GM19455 (cell line): ENCODE data around the gene TAS2R40.
"Not testable (repeated sequence)": the region's sequence is repeated elsewhere in the genome, so short reads cannot be mapped to it uniquely, and the experiment has no call there.

Source experiments
- ATAC-seq: cut with Tn5 transposase; IDR thresholded peaks from one replicate; pipeline ENCODE4 v1.9.1; 2021; ENCODE audit not compliant: unreplicated experiment

TAS2R40 gene

DNA sequence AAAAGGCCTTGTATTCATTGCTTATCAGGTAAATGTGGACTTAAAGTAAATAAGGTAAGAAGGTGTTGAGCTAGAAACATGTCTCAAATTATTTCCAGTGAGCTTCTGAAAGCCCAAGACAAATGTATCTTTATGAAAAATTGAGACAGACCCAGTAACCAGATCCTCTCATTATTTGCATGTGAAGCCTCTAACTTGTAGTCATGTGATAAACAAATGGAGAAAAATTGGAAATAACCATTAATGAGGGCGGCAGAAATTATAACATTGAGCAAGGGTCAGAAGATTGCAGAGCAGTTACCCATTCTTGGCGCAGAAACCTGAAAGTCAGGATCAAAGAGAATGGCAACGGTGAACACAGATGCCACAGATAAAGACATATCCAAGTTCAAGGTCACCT, at the start of gene TAS2R40:
Gene TAS2R40 (plus strand): TSS at position 301 of the 400 bp plus-strand sequence. CDS start 42 bp downstream, at position 343.
- no peak for ATAC-seq

DNA sequence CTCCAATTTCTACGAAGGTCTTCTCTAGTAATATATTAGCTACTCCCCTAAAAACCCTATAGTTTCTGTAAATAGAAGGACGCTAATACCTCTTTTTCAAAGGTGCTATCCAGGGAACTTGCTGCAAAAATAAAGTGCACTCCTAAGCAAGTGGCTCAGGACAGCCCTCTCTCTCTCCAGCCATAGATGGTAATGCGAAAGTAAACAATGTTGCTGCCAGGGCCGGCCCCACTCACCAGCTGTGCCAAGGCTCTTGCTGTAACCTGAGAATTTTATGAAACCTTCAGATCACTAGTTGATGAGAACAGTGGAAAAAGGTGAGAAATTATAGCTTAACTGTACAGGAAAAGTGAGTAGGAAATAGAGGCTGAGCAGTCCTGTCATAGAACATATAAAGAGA, 49.5 kb upstream of the TAS2R40 start:
- ATAC-seq: no peak

DNA sequence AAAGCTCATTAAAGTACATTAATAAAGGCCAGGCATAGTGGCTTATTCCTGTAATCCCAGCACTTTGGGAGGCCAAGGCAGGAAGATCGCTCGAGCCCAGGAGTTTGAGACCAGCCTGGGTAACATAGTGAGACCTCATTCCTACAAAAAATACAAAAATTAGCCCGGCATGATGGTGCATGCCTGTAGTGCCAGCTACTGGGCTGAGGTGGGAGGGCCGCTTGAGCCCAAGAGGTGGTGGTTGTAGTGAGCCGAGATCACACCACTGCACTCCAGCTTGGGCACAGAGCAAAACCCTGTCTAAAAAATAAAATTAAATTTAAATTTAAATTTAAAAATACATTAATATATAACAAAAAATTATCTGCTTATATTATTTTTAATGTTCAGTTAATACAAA, 45.7 kb upstream of the TAS2R40 start:
- no peak for ATAC-seq

GRCh38 chr7:143177374-143178119, 44.3 kb upstream of the TAS2R40 start:
- ATAC-seq: no peak

DNA sequence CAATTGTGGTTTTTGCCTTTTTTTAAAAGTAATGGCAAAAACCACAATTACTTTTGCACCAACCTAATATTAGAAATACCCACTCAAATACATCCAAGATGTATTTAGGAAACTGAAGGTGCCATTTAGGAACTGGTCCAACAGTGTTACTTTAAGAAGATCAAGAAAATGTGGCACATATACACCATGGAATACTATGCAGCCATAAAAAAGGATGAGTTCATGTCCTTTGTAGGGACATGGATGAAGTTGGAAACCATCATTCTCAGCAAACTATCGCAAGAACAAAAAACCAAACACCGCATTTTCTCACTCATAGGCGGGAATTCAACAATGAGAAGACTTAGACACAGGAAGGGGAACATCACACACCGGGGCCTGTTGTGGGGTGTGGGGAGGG, 41.1 kb upstream of the TAS2R40 start:
- ATAC-seq: not testable (repeated sequence)

DNA sequence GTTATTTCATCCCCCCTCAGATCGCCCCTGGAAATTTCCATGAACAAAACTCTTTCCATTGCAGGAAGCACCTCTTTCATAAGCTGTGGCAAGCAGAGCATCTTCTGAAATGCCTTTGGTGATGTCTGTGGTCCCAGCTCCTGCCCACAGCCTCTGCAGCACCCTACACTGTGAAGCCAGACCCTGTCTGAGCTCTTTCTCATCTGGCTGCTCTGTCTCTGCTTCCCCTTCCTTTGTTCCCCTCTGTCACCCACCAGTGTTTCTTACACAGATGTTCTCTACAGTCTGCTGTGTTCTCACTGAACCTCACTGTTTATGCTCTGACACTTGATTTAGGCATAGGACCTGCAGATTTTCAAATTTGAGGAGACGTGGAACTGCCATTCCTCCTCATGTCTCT, 40.5 kb upstream of the TAS2R40 start:
- no peak for ATAC-seq

GRCh38 chr7:143183024-143183423, 38.8 kb upstream of the TAS2R40 start, which contains the start of gene TAS2R39:
Gene TAS2R39, plus strand, starts transcription at chr7:143183419. Its CDS starts 0 bp downstream, at chr7:143183419.
- no peak for ATAC-seq

- no peak for ATAC-seq
Measured at GRCh38 chr7:143185551-143185950, 36.3 kb upstream of the TAS2R40 start.

DNA sequence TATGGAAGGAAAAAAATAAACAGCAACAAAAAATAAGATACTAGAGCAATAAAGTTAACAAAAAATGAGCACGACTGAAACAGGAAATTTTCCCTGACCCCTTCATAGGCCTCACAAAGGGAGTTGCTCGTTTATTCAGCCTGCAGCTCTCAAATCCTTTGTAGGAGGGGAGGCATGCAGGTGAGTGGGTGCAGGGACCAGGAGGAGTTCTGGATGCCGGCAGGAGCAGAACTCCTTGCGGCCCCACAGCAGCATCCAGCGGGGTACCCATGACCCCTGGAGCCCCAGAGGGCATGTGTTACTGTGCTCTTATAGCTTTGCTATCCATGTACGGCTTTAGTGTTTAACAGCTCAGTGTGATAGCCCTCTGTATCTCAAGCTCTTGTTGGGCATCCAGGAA, 32.8 kb upstream of the TAS2R40 start:
- ATAC-seq: no peak

GRCh38 chr7:143193880-143194279, 28.0 kb upstream of the TAS2R40 start:
- ATAC-seq: no peak

DNA sequence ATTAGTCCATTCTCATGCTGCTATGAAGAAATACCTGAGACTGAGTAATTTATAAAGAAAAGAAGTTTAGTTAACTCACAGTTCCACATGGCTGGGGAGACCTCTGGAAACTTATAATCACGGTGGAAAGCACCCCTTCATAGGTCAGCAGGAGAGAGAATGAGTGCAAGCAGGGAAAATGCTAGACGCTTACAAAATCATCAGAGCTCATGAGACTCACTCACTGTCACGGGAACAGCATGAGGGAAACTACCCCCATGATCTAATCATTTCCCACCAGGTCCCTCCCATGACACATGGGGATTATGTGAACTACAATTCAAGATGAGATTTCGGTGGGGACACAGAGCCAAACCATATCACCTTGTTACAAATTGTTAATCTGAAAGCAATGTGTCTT, 22.8 kb upstream of the TAS2R40 start:
- ATAC-seq: no peak

GRCh38 chr7:143202161-143202560, 19.7 kb upstream of the TAS2R40 start:
- ATAC-seq: no peak

- ATAC-seq: no peak
Measured at GRCh38 chr7:143203386-143203785, 18.5 kb upstream of the TAS2R40 start.

- ATAC-seq: peak; percentile 65
Measured at GRCh38 chr7:143205560-143206293, 16.1 kb upstream of the TAS2R40 start.

- ATAC-seq: no peak
Measured at GRCh38 chr7:143210541-143210940, 11.3 kb upstream of the TAS2R40 start.

DNA sequence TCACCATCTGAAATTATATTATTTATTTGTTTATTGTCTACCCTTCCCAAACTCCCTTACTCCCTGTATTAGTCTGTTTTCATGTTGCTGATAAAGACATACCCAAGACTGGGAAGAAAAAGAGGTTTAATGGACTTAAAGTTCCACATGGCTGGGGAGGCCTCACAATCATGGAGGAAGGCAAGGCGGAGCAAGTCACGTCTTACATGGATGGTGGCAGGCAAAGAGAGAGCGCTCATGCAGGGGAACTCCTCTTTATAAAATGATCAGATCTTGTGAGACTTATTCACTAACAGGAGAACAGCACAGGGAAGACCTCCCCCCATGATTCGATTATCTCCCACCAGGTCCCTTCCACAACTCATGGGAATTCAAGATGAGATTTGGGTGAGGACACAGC, 8.4 kb upstream of the TAS2R40 start:
- not testable (repeated sequence) for ATAC-seq

GRCh38 chr7:143214789-143215679, 6.8 kb upstream of the TAS2R40 start:
- peak; percentile 96 for ATAC-seq

DNA sequence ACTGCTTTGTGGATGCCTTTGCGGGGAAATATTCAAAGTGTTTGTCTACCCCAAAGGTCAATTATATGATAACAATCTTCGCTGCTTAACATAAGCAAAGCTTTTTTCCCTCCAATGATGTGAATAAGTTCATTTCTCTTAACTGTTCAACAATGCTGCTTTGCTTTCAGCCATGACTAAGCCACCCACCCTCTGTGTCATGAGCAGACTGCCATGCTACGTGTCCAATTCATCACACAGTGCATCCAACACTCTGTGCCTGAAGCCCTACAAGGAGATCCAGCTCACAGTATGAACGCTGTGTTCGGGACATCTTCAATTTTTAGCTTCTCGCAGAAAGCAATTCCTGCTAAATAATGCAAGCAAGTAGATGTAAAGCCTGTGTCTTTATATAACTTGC, 5.7 kb upstream of the TAS2R40 start:
- no peak for ATAC-seq

DNA sequence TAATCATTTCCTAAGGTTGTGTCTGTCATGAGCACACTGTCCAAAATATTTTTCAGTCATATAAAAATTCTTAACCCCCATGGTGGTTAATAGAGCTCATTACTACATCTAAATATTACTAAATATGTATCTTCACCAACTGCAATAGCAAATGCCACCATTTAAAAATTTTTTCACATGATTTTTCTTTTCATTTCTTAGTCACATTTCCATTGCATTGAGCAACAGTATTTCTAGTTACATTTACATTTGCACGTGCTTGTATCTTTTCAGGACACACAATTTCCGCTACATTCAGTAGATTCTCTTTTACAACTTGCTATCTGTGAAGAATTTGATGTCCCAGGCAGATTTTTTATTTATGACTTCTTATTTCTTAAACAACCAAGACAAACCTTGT, 5.2 kb upstream of the TAS2R40 start:
- no peak for ATAC-seq

DNA sequence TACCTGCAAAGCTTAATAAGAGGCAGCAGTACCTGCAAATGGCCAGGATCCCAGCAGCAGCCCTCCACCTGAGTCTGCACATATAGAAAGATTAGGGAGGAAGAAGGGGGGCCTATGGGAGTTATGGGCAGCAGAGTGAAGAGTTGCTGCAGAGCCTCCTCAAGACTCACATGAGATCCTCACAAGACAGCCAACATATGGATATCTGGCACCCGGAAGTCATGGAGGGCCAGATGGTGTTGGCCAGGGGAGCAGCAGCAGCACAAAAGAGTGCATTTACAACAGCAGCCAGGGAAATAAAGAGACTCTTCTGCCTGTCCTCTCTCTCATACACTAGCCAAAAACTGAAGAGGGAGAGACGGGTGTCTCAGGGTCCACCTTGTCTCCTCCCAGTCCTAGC, 4.0 kb upstream of the TAS2R40 start:
- no peak for ATAC-seq

DNA sequence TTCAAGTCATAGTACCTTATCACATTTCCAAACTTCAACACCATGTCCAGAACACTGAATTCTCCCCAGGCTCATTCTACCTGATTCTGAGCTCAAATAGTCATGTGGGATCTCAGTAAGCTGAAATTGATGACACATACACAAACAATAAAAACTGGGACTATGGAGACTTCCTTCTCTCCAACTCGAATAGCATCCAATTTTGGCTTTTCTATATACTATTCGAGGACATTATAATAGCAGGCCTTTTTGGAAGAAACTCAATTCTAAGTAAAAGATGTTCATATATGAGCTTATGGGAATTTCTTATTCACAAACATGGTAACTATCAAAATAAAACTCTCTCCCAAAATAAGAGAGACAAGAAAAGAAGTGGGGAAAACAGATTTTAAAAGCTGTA, 551 bp upstream of the TAS2R40 start:
- no peak for ATAC-seq
